Testis (tissue), 5 donors: ENCODE measurements around the gene GDAP1L1. TPM values are rescaled to one million over a fixed set of nuclear protein-coding genes. Genes with fewer than 3 reads are reported as not detected.

Experiments used
- DNase-seq: peaks from one replicate; pipeline ENCODE4 v3.0.0-alpha.2; 2019
- H3K27ac ChIP-seq, 2 donors: fragments of 200-600 bp; sonication (generic); one replicate each; pipeline ENCODE4 v1.5.1; 2019
- H3K27me3 ChIP-seq: fragments of 200-600 bp; sonication (generic); one replicate; pipeline ENCODE4 v1.5.1; 2019
- H3K36me3 ChIP-seq: fragments of 200-600 bp; sonication (generic); one replicate; pipeline ENCODE4 v1.5.1; 2017; ENCODE audit warnings: low read depth; ENCODE audit errors: missing control alignments
- H3K4me1 ChIP-seq: fragments of 200-600 bp; sonication (generic); one replicate; pipeline ENCODE4 v1.5.1; 2019
- H3K4me3 ChIP-seq, 2 donors: fragments of 200-600 bp; sonication (generic); one replicate each; pipeline ENCODE4 v1.5.1; 2017 to 2019
- H3K9me3 ChIP-seq: fragments of 200-600 bp; sonication (generic); one replicate; pipeline ENCODE4 v1.5.1; 2017
- CTCF ChIP-seq, 3 experiments: fragments of 450-650 bp in 2 of 3; fragments of 200-600 bp in 1 of 3; sonication (generic) in 1 of 3; IDR thresholded peaks; one replicate each; pipeline ENCODE4 v1.5.1; 2016 to 2019; ENCODE audit warnings: antibody characterized with exemption in 3 of 3, mild to moderate bottlenecking in 2 of 3, moderate library complexity in 1 of 3
- POLR2A ChIP-seq: fragments of 450-650 bp; IDR thresholded peaks from one replicate; pipeline ENCODE4 v1.6.1; 2017; ENCODE audit warnings: antibody characterized with exemption, mild to moderate bottlenecking, moderate library complexity
- WGBS, 2 donors: methylation state at CpG; one replicate each; pipeline ENCODE4 v1.1.5; 2018; 5-methylcytosine and 5-hydroxymethylcytosine counted together
- intact Hi-C: fragments of 100-400 bp; cut with DNase I; formaldehyde crosslinking; loops from one replicate; pipeline ENCODE4 v1.15.1; 2023; ENCODE audit warnings: low total_unique reads
- long read RNA-seq, 2 donors: transcript quantifications; one replicate each; lab custom pipeline, GENCODE V29; 2026
- polyA plus RNA-seq: library from polyadenylated mRNA; stranded (reverse); fragments of 350-450 nt; fragmentation: Illumina TruSeq; extraction: RNeasy Lipid Tissue Mini Kit (QIAGEN cat#74804); gene quantifications from one replicate; pipeline ENCODE4 v1.2.3, GENCODE V29; 2014; ENCODE audit warnings: low read depth, low replicate concordance; ENCODE audit not compliant: insufficient read depth
- total RNA-seq, 2 donors: library from RNA; depleted of rRNA; stranded (reverse); fragments of >200 nt; gene quantifications; one replicate each; pipeline ENCODE4 v1.2.3, GENCODE V29; 2016

The GDAP1L1 gene
- 1 to 10 TPM; 1.3 to 1.7 TPM for total RNA-seq
- 2.7 TPM for polyA plus RNA-seq
- long read RNA-seq, donor 1, partial matches to known transcripts = 0 of 1 reads
- long read RNA-seq, donor 1, other reads (novel, unspliced or antisense) = 0 of 1 reads
- long read RNA-seq, donor 2 = 0 reads

- WGBS, 2 donors = 3% methylated on average over 32 of the region's 32 CpGs; no CpG with 5 or more reads in 1 of the 2 donors
- H3K27ac ChIP-seq = no peak within 1 kb of the TSS
- no peak for TF ChIP-seq CTCF (IDR thresholded peaks at IDR 0.05)
- TF ChIP-seq POLR2A = no peak
These were observed at the start of gene GDAP1L1 for GRCh38 chr20:44247131-44247571. Gene GDAP1L1, plus strand, starts transcription at chr20:44247308. Its CDS starts 27 bp downstream, at chr20:44247335.

GRCh38 chr20:44198872-44199271 is 48.2 kb upstream of the GDAP1L1 start:
- DNase-seq = no peak
- Histone ChIP-seq H3K27ac (no peak overlapping the region), H3K9me3 (no peaks in the 10 kb centered on the region), H3K27me3 (no peaks in the 10 kb centered on the region), H3K36me3 (no peaks in the 10 kb centered on the region), H3K4me1 (no peaks in the 10 kb centered on the region), H3K4me3 (no peak overlapping the region)
- WGBS, 2 donors = 91 to 93% methylated on average over 4 of the region's 4 CpGs
- TF ChIP-seq CTCF (IDR thresholded peaks at IDR 0.05) = no peak
- TF ChIP-seq POLR2A = no peak
- intact Hi-C loops = no loop called here

More at GRCh38 chr20:44247131-44247571, at the start of gene GDAP1L1:
- Histone ChIP-seq H3K27me3 (no peaks in the 10 kb centered on the region), H3K4me3 (peak within 1 kb of the TSS in 1 of 2 donors; percentile 31), H3K36me3 (no peaks in the 10 kb centered on the region), H3K4me1 (no peaks in the 10 kb centered on the region), H3K9me3 (no peaks in the 10 kb centered on the region)
- no peak for DNase-seq
- intact Hi-C loops = no loop called here

- DNase-seq = no peak
- H3K36me3 ChIP-seq = no peaks in the 10 kb centered on the region
- H3K9me3 ChIP-seq = no peaks in the 10 kb centered on the region
- H3K27ac ChIP-seq = no peak overlapping the region
- intact Hi-C loops = no loop called here
- H3K4me1 ChIP-seq = no peaks in the 10 kb centered on the region
- no peaks in the 10 kb centered on the region for H3K27me3 ChIP-seq
- no peak overlapping the region for H3K4me3 ChIP-seq
- WGBS, 2 donors = 94 to 97% methylated on average over 2 to 4 of the region's 4 CpGs
- TF ChIP-seq CTCF (IDR thresholded peaks at IDR 0.05) (no peak), POLR2A (no peak)
These were observed 47.2 kb upstream of the GDAP1L1 start for GRCh38 chr20:44199877-44200276.

GRCh38 chr20:44200371-44200770 is 46.7 kb upstream of the GDAP1L1 start:
- intact Hi-C loops = no loop called here
- no peaks in the 10 kb centered on the region for H3K36me3 ChIP-seq
- no peaks in the 10 kb centered on the region for H3K27me3 ChIP-seq
- no peak overlapping the region for H3K4me3 ChIP-seq
- H3K9me3 ChIP-seq = no peaks in the 10 kb centered on the region
- WGBS, 2 donors = 71 to 78% methylated on average over 4 of the region's 4 CpGs
- no peak overlapping the region for H3K27ac ChIP-seq
- DNase-seq = no peak
- TF ChIP-seq POLR2A (no peak), CTCF (IDR thresholded peaks at IDR 0.05) (no peak)
- H3K4me1 ChIP-seq = no peaks in the 10 kb centered on the region

GRCh38 chr20:44200983-44201382 is 46.1 kb upstream of the GDAP1L1 start:
- 67 to 92% methylated on average over 2 of the region's 2 CpGs for WGBS, 2 donors

More at GRCh38 chr20:44200983-44201382, 46.1 kb upstream of the GDAP1L1 start:
- no peak overlapping the region for H3K27ac ChIP-seq
- no peak for TF ChIP-seq POLR2A
- no peak for TF ChIP-seq CTCF (IDR thresholded peaks at IDR 0.05)
- H3K4me3 ChIP-seq = no peak overlapping the region
- DNase-seq = no peak
- intact Hi-C loops = no loop called here
- no peaks in the 10 kb centered on the region for H3K27me3 ChIP-seq
- H3K9me3 ChIP-seq = no peaks in the 10 kb centered on the region
- H3K36me3 ChIP-seq = no peaks in the 10 kb centered on the region
- no peaks in the 10 kb centered on the region for H3K4me1 ChIP-seq
